Lower leg skin (tissue), 4 donors: ENCODE data around the gene RIBC2. TPM values are rescaled to one million over a fixed set of nuclear protein-coding genes. Genes with fewer than 3 reads are reported as not detected.
"Not testable (repeated sequence)": the region's sequence is repeated elsewhere in the genome, so short reads cannot be mapped to it uniquely, and the experiment has no call there.

Experiments
- DNase-seq, 2 donors: peaks; one replicate each; pipeline ENCODE4 v3.0.0-alpha.2; 2019; ENCODE audit warnings: low spot score in 2 of 2
- H3K4me3 ChIP-seq: fragments of 200-600 bp; sonication (generic); 2 replicates; pipeline ENCODE4 v1.5.1; 2017; ENCODE audit warnings: mild to moderate bottlenecking, low read depth; ENCODE audit not compliant: poor library complexity, severe bottlenecking
- POLR2A ChIP-seq, 2 donors: fragments of 450-650 bp; IDR thresholded peaks; one replicate each; pipeline ENCODE4 v1.6.1; 2016 to 2017; ENCODE audit warnings: antibody characterized with exemption in 2 of 2, mild to moderate bottlenecking in 1 of 2, moderate library complexity in 1 of 2
- WGBS, 2 donors: methylation state at CpG; one replicate each; pipeline ENCODE4 v1.1.5; 2018; 5-methylcytosine and 5-hydroxymethylcytosine counted together
- intact Hi-C: fragments of 100-400 bp; cut with DNase I; formaldehyde crosslinking; loops from one replicate; pipeline ENCODE4 v1.15.0; 2023; ENCODE audit warnings: low total_unique reads
- total RNA-seq, 4 donors: library from RNA; depleted of rRNA; stranded (reverse); fragments of >200 nt; gene quantifications; one replicate each; pipeline ENCODE4 v1.1.0, GENCODE V29; 2016
- TF ChIP-seq, protein P1 (sequence below), 3 donors: fragments of 450-650 bp; IDR thresholded peaks; one replicate each; pipeline ENCODE4 v1.5.1; 2016; ENCODE audit warnings: antibody characterized with exemption in 3 of 3, mild to moderate bottlenecking in 3 of 3, moderate library complexity in 2 of 3

RIBC2 gene
- total RNA-seq, 4 donors from 2014 or later = 0.17 to 2.3 (median 1.1) TPM

DNA sequence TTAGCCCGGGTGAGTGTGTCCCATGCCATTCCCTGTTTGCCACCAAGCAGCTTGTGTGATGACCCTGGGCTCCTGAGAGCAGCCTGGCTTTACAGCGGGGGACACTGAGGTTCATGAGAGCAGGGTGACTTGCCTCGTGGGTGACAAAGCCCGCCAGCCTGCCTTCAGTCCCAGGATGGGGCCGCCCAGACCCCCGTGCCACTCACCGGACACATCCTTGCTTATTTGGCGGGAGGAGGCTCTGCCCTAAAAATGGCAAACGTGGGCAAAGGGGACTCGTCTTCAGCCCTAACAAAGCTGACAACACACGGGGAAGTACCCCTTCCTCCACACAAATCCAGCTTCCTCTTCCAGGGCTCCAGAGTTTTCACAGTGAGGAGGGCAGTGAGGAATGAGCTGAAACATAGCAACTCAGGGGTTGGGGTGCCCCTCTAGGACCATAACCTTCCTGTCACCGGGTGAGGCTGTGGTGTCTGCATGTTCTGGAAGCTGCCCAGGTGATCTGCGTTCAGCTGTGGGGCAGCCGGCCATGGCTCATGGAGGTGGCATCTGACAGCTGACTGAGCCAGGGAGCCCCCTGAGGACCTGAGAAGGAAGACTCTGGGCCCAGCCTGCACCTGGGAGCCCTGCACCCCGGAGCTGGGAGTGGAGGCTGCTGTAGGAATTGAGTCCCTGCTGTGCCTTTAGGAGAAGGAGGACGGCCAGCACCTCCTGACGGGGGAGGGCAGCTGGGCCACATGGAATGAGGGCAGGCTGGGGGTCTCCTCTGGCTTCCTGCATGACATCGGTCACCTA lies 16.7 kb downstream of the RIBC2 start:
- intact Hi-C loops = loop anchor here (10.0 kb wide), 1 partner anchor 265 kb away; the partner anchor contains the start of gene NUP50
- 85 to 90% methylated on average over 18 of the region's 18 CpGs for WGBS, 2 donors
- no peak for TF ChIP-seq POLR2A (IDR thresholded peaks at IDR 0.05)
- TF ChIP-seq, protein P1, sequence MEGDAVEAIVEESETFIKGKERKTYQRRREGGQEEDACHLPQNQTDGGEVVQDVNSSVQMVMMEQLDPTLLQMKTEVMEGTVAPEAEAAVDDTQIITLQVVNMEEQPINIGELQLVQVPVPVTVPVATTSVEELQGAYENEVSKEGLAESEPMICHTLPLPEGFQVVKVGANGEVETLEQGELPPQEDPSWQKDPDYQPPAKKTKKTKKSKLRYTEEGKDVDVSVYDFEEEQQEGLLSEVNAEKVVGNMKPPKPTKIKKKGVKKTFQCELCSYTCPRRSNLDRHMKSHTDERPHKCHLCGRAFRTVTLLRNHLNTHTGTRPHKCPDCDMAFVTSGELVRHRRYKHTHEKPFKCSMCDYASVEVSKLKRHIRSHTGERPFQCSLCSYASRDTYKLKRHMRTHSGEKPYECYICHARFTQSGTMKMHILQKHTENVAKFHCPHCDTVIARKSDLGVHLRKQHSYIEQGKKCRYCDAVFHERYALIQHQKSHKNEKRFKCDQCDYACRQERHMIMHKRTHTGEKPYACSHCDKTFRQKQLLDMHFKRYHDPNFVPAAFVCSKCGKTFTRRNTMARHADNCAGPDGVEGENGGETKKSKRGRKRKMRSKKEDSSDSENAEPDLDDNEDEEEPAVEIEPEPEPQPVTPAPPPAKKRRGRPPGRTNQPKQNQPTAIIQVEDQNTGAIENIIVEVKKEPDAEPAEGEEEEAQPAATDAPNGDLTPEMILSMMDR (IDR thresholded peaks at IDR 0.05) = no peak
- peak in 1 of 2 donors; percentile 81 for DNase-seq
- H3K4me3 ChIP-seq = no peak overlapping the region

DNA sequence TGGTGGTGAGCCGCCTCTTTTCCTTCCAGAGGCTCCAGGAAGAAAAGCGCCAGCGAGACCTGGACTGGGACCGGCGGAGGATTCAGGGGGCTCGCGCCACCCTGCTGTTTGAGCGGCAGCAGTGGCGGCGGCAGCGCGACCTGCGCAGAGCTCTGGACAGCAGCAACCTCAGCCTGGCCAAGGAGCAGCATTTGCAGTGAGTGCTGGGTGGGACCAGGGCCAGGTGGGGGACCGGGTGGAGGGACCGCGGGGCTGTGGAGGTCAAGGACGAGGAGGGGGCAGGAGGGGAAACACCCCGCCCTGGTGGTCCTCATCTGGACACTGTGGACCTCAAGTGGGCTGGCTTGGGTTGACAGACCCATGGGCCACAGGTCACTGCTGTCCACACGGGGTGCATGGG lies 17.4 kb downstream of the RIBC2 start:
- WGBS, 2 donors = 91% methylated on average over 19 of the region's 19 CpGs
- no peak overlapping the region for H3K4me3 ChIP-seq
- intact Hi-C loops = loop anchor here (10.0 kb wide), 1 partner anchor 266 kb away; the partner anchor contains the start of gene NUP50
- TF ChIP-seq, protein P1 (IDR thresholded peaks at IDR 0.05) = no peak
- no peak for TF ChIP-seq POLR2A (IDR thresholded peaks at IDR 0.05)
- DNase-seq = peak in 1 of 2 donors; percentile 66

DNA sequence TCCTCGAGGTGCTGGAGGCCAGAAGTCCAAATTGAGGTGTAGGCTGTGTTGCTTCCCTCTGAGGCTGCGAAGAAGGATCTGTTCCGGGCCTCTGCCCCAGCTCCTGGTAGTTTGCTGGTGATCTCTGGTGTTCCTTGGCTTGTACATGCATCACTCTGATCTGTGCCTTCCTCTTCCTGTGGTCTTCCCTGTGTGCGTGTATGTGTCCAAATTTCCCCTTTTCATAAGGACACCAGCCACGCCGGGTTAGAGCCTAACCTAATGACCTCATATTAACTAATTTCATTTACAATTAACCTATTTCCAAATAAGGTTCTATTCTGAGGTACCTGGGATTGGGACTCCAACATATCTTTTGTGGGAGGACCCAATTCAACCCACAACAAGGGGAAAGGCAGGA lies 21.5 kb downstream of the RIBC2 start:
- WGBS, 2 donors = 82 to 84% methylated on average over 6 of the region's 6 CpGs
- no peak overlapping the region for H3K4me3 ChIP-seq
- intact Hi-C loops = loop anchor here (2.0 to 10.0 kb wide), 3 partner anchors 117 to 270 kb away; partner anchors contain the start of gene NUP50
- no peak for TF ChIP-seq POLR2A (IDR thresholded peaks at IDR 0.05)
- TF ChIP-seq, protein P1 (IDR thresholded peaks at IDR 0.05) = no peak
- no peak for DNase-seq

DNA sequence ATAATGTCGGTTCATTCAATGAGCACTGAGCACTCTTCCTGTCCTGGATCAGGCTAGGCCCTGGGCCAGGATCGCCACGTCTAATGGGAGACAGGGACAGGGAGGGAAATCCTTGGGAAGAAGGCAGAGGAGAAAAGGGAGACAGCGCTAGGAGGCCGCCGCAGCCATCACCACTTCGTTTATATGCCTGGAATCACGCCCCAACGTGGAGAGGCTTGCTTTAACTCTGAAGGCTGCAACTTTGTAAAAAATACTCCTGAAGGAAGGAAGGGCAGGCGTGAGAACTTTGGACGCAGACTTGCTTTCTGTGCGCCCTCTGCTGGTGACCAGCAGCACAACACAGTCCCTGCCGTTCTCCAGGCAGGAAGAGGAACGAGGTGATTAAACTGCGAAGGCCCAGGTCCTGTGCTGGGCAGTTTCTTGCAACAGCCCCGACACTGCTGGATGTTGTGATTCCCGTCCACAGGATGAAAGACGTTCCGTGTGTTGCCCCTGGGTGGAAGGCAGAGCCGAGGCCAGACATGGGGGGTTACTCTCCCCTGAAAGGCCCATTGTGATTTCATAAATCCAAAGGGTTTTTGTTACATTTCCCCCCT lies 22.1 kb downstream of the RIBC2 start:
- peak; percentile 91 to 98 for DNase-seq
- H3K4me3 ChIP-seq = no peak overlapping the region
- 2% methylated on average over 20 of the region's 20 CpGs for WGBS, 2 donors
- intact Hi-C loops = loop anchor here (2.0 to 10.0 kb wide), 3 partner anchors 117 to 271 kb away; partner anchors contain the start of gene NUP50
- TF ChIP-seq POLR2A (IDR thresholded peaks at IDR 0.05) = no peak
- TF ChIP-seq, protein P1 (IDR thresholded peaks at IDR 0.05) = peak in 1 of 3 donors; percentile 92

DNA sequence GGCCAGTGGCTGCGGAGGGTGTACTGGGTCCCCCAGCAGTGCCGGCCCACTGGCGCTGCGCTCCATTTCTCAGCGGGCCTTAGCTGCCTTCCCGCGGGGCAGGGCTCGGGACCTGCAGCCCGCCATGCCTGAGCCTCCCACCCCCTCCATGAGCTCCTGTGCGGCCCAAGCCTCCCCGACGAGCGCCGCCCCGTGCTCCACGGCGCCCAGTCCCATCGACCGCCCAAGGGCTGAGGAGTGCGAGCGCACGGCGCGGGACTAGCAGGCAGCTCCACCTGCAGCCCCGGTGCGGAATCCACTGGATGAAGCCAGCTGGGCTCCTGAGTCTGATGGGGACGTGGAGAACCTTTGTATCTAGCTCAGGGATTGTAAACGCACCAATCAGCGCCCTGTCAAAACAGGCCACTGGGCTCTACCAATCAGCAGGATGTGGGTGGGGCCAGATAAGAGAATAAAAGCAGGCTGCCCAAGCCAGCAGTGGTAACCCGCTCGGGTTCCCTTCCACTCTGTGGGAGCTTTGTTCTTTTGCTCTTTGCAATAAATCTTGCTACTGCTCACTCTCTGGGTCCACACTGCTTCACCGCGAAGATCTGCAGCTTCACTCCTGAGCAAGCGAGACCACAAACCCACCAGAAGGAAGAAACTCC lies 23.5 kb downstream of the RIBC2 start:
- H3K4me3 ChIP-seq, DNase-seq: not testable (repeated sequence)
- intact Hi-C loops = loop anchor here (5.0 to 10.0 kb wide), 2 partner anchors 115 to 272 kb away; partner anchors contain the start of gene NUP50
- 93 to 96% methylated on average over 34 of the region's 34 CpGs for WGBS, 2 donors

DNA sequence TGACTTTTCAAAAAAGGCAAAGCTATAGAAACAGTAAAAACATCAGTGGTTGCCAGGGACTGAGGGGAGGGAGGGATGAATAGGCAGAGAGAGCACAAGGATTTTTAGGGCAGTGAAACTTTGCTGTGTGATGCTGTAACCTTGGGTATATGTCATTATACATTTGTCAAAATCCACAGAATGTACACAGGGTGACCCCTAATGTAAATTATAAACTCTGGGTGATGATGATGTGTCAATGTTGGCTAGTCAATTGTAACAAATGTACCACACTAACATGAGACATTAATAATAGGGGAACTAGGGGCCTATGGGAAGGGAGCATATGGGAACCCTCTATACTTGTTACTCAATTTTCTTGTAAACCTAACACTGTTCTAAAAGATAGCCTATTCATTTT lies 24.8 kb downstream of the RIBC2 start:
- H3K4me3 ChIP-seq = no peak overlapping the region
- DNase-seq = no peak
- TF ChIP-seq, protein P1 (IDR thresholded peaks at IDR 0.05) = no peak
- no peak for TF ChIP-seq POLR2A (IDR thresholded peaks at IDR 0.05)
- intact Hi-C loops = loop anchor here (5.0 to 10.0 kb wide), 2 partner anchors 114 to 274 kb away; partner anchors contain the start of gene NUP50

DNA sequence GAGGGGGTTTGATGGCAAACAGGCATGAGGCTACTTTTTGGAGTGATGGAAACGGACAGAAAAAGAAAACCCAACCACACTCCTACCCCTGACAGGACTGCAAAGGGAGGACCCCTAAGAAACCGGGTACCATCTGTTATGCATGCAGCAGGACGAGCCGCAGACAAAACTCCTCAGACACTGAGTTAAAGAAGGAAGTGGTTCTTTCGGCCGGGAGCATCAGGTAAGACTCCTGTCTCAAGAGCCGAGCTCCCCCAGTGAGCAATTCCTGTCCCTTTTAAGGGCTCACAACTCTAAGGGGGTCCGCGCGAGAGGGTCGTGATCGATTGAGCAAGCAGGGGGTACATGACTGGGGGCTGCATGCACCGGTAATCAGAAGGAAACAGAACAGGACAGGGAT lies 27.2 kb downstream of the RIBC2 start:
- intact Hi-C loops, DNase-seq, H3K4me3 ChIP-seq: not testable (repeated sequence)
- 30 to 32% methylated on average over 13 of the region's 13 CpGs for whole genome bisulfite sequencing, 2 donors
